ENCODE results near the gene CYREN. TPM values are rescaled to one million over a fixed set of nuclear protein-coding genes. Genes with fewer than 3 reads are reported as not detected.
"Not testable (repeated sequence)": the region's sequence is repeated elsewhere in the genome, so short reads cannot be mapped to it uniquely, and the experiment has no call there.

The CYREN gene
- total RNA-seq, 1 experiment from 2014 or later = 38.3 TPM

DNA sequence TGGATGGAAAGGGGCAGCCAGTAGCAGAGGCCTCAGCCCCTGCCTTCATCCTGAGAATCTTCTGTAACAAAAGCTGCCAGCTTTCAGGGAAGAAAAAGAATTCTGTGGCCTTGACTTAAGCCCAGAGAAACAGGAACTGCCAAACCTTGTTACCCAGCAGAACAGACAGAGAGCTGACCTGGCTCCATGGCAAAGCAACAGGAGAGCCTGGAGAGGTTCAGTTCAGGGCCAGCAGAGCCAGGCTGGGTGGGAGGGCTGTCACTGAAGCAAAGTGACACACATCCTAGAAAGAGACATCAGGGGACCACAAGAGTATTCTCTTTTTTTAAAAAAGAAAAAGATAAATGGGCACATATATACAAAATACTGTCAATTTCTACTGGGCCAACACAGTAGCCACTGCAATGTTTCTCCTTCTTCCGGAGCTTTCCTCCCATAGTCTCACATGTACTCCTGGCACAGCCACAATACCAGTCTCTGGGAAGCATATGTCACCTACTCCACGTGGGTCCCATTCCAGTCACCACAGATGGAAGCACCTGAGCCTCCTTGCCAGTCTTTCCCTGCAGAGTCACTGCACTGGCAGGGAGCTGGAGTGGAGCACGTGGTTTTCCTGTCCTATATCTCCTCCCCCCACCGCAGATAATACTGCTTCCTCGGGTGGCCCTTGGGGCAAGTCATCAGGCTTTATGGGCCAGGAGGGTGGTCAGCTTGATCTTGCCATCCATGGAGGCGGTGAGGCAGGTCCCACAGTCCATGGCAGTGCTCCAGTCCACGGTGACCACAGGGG lies 15.2 kb upstream of the CYREN start:
- no peak for DNase-seq
- no peaks in the 10 kb centered on the region for H3K27me3 ChIP-seq
- no peaks in the 10 kb centered on the region; the same call in 1 of the 2 replicates for H3K9me3 ChIP-seq
- no peak overlapping the region for H3K4me3 ChIP-seq
- H3K36me3 ChIP-seq = no peaks in the 10 kb centered on the region

DNA sequence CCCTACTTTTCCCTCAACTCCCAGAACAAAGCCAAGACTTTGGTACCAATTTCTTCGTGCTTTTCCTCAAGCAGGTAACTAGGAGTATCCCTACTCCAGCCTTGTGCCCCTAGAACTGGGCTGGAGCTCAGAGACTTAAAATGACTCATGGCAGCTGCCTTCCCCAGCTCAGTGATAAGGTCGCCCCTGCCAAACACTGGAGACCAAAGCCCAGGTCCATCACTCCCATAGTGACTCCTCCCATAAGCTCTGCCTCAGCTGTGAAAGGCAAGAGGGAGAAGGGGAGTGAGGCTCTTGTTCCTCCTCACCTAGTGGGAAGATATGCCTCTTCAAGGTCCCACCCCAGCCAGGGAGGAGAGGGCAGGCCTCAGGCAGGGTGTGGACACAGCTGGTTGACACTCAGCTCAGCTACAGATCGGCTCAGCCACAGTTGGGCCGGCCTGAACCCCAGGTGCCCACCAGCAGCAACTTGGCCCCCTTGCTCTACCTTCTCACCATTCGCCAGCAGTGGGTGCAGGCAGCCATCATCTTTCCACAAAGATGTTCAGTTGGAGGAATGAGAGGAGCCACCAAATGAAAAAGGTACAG lies 13.8 kb upstream of the CYREN start:
- Histone ChIP-seq H3K4me3 (no peak overlapping the region), H3K27me3 (no peaks in the 10 kb centered on the region), H3K9me3 (no peaks in the 10 kb centered on the region; the same call in 1 of the 2 replicates), H3K36me3 (no peaks in the 10 kb centered on the region)
- no peak for DNase-seq

DNA sequence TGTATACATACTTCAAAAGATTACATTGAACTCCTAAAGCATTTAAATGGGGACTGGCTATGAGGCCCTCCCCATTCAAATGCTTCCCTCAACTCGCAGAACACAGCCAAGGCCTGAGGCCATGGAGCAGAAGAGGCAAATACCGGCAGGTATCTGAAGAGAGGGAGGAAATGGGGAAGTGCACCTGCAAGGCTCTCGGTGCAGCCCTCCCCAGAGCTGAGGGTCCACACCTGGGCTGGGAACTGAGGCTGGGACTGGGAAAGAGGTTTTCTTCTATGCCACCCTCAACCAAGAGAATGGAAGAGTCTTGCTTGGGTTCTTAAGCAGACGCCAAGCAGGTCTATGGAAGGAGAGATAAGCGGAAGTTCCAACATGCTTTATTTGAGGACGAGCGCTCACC lies 13.0 kb upstream of the CYREN start:
- no peak for DNase-seq
- H3K27me3 ChIP-seq = no peaks in the 10 kb centered on the region
- H3K4me3 ChIP-seq = no peak overlapping the region
- H3K36me3 ChIP-seq = no peaks in the 10 kb centered on the region
- no peaks in the 10 kb centered on the region; the same call in 1 of the 2 replicates for H3K9me3 ChIP-seq

DNA sequence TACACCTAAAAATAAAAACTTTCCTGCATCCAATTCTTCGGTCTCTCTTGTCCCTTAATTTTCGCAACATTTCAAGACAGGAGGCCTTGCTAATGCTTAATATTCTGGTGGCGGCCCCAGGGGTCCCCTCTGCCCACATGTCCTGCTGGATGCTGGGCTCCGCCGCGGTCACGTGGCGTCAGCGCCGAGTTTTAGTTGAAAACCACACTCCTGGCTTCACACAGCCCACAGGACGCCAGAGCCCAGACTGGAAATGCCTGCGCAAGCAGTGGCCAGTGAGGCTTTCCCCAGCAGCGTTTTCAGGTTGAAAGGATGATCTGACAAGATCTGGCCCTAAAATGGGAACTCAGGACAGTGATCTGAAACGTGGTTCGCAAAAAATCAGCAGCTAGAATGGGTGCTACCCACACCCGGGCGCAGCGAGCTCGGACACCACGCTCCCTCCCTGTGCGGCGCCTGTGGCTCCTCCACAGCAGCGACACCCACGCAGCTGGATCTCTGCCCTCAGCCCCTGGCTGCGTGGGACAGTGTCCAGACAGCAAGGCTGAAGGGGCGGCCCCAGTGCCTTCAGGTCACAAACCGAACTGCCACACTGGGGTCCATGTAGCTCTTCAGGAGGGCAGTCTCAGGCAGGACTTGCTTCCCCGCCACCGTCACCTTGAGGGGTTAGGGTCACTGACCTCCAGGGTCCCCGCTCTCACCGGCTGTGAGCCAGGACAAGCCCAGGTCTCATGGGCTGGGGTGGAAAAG lies 11.6 kb upstream of the CYREN start:
- no peak for DNase-seq
- Histone ChIP-seq H3K36me3 (no peaks in the 10 kb centered on the region), H3K4me3 (no peak overlapping the region), H3K9me3 (no peaks in the 10 kb centered on the region; the same call in 1 of the 2 replicates), H3K27me3 (no peaks in the 10 kb centered on the region)

DNA sequence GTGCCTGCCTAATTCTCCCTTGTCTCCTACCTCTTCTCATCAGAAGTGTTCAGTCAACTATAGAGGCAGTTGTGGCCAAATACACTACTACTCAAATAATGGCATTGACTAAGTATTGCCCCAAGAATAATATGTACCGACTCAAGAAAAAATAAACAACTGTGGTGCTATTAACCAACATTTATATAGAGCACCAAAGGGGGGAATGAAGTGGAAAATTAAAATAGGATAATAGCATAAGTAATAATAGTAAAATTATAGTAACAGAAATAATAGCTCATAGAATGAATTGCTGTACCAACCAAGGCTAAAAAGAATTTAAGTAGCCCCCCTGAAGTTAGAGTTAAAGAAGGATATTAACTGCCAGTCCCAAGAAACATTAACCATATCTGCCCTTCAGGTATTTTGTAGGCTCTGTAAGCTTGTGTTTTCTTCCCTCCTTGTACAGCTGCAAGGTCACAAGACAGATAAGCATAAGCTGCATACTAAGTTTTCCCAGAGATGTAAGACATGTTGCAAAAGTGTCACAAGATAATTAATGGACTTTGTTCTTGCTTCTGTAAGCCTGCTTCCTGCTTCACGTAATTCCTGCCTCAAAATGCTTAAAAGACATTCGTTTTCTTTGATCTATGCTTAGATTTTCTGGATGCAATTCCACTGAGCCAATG lies 10.9 kb upstream of the CYREN start:
- H3K36me3 ChIP-seq = no peaks in the 10 kb centered on the region
- no peak for DNase-seq
- H3K27me3 ChIP-seq = no peaks in the 10 kb centered on the region
- no peaks in the 10 kb centered on the region; the same call in 1 of the 2 replicates for H3K9me3 ChIP-seq
- no peak overlapping the region for H3K4me3 ChIP-seq

DNA sequence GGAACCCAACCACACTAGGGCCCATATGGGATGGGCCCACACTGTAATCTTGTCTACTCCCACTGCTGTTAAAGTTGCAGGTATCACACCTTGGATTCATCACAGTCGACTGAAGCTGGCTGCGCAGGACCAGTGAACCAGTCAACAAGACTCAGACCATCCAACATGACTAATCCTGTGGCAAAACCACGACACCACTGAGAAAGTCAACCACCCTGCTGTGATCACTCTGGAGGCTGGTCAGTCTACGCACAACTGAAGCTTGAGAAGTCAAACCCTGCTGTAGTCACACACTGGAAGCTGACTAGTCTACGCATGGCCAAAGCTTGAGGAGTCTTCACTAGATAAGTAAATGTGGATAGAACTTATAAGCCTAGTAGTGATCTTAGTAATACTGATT lies 9.6 kb upstream of the CYREN start:
- H3K4me3 ChIP-seq = no peak overlapping the region
- no peaks in the 10 kb centered on the region for H3K36me3 ChIP-seq
- DNase-seq = no peak
- H3K9me3 ChIP-seq = no peaks in the 10 kb centered on the region; the same call in 1 of the 2 replicates
- H3K27me3 ChIP-seq = no peaks in the 10 kb centered on the region

DNA sequence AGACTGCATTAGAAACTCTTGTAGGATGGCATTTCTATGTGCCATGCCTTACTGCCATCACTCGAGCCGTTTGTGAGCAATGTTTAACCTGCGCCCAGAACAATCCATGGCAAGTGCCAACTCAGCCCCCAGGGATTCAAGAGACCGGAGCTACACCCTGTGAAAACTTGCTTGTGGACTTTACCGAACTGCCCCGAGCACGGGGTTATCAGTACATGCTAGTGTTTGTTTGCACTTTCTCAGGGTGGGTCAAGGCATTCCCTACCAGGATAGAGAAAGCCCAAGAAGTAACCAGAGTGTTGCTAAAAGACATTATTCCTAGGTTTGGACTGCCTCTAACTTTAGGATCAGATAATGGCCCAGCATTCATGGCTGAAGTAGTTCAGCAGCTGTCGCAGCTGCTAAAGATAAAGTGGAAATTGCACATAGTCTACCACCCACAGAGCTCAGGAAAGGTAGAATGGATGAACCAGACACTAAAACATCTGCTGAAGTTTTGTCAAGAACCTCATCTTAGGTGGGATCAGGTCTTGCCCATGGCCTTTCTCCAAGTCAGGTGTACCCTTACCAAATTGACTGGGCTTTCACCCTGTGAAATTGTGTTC lies 8.9 kb upstream of the CYREN start:
- Histone ChIP-seq H3K36me3 (no peaks in the 10 kb centered on the region), H3K27me3 (no peaks in the 10 kb centered on the region), H3K4me3 (no peak overlapping the region), H3K9me3 (no peaks in the 10 kb centered on the region; the same call in 1 of the 2 replicates)
- DNase-seq = no peak

DNA sequence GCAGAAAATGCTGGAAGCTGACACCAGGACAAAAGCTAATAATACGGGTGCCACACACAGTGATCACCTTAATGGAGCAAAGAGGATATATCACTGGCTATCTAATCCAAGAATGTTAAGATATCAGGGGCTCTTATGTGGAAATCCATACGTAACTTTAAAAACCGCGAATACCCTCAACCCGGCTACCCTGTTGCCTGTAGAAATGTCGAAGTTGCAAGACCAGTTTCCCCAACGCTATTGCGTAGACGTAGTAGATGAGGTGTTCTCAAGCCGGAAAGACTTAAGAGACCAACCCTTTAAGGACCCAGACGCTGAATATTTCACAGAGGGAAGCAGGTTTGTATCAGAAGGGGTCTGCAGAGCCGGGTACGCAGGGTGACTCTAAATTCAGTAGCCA lies 7.9 kb upstream of the CYREN start:
- Histone ChIP-seq H3K36me3 (no peaks in the 10 kb centered on the region), H3K27me3 (no peaks in the 10 kb centered on the region), H3K4me3 (no peak overlapping the region), H3K9me3 (no peaks in the 10 kb centered on the region; the same call in 1 of the 2 replicates)
- no peak for DNase-seq

DNA sequence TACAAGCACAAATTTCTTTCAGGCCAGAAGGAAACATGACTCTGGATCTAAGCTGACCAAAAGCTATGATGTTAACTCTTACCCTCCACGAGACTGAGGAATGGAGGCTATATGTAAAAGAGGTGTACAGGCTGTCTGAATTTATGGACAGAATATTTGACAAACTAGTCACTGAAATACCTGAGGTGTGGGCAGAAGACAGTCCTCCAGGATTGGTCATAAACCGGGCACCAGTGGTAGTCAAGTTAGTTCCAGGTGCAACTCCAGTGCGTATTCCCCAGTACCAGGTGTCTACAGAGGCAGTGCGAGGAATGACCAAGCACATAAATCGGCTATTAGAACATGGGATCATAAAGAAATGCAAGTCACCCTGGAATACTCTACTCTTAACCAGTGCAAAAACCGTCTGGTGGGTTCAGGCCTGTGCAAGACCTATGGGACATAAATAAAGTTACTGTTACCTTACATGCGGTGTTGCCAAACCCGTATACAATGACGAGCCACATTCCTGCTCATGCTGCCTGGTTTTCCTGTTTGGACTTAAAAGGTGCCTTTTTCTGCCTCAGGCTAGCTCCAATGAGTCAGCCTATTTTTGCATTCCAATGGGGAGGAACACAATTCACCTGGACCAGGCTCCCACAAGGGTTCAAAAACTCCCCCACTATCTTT lies 6.7 kb upstream of the CYREN start:
- H3K4me3 ChIP-seq = no peak overlapping the region
- H3K27me3 ChIP-seq = no peaks in the 10 kb centered on the region
- H3K36me3 ChIP-seq = no peaks in the 10 kb centered on the region
- DNase-seq = no peak
- no peaks in the 10 kb centered on the region; the same call in 1 of the 2 replicates for H3K9me3 ChIP-seq

DNA sequence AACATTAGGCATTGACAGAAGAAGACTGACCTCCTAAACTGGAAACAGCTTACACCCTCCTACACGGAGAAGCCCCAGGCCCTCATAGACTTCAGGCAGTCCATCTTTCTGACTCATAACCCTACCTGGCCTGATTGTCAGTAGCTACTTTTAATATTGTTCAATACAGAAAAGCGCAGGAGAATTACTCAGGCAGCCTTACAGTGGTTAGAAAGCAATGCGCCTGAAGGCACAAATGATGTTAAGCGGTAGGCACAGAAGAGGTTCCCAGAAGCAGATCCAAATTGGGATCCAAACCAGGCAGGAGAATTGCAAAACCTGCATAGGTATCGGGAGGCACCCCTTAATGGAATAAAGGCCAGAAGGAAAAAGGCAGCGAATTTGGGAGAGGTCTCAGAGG lies 5.4 kb upstream of the CYREN start:
- no peaks in the 10 kb centered on the region for H3K9me3 ChIP-seq
- DNase-seq = no peak
- no peaks in the 10 kb centered on the region for H3K36me3 ChIP-seq
- H3K4me3 ChIP-seq = no peak overlapping the region
- no peaks in the 10 kb centered on the region for H3K27me3 ChIP-seq

DNA sequence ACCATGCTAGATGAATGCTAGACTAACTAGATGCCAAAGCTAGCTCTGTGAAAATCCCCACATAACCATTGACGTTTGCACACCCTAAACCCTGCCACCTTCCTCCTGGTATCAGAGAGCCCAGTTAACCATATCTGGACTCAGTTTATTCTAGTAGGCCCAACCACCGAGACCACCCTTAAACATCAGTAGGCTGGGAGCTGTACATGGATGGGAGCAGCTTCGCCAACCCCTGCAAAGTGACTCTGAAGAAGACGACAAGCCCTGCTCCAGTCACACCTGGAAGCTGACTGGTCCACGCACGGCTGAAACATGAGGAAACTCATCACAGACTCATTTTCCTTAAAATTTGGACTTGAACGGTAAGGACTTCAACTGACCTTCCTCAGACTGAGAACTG lies 4.4 kb upstream of the CYREN start:
- peaks cover 3% of the 10 kb centered on the region; the same call in 1 of the 2 replicates for H3K36me3 ChIP-seq
- no peaks in the 10 kb centered on the region for H3K9me3 ChIP-seq
- no peak overlapping the region for H3K4me3 ChIP-seq
- no peak for DNase-seq
- no peaks in the 10 kb centered on the region for H3K27me3 ChIP-seq

DNA sequence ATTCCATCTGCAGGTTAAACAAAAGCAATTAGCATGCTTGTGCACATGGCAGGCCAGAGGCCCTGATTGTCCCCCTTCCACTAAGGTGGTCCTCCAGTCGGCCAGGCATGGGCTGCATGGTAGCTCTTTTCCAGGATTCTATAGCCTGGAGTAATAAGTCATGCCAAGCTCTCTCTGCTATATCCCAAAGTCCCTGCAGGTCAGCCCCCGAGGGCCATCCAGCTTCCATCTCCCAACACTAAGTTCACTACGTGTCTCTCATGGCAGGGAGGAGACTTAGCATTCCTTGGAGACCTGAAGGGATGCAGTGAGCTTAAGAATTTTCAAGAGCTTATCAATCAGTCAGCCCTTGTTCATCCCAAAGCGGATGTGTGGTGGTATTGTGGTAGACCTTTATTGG lies 3.4 kb upstream of the CYREN start:
- H3K36me3 ChIP-seq, H3K27me3 ChIP-seq, H3K4me3 ChIP-seq, DNase-seq, H3K9me3 ChIP-seq: not testable (repeated sequence)

DNA sequence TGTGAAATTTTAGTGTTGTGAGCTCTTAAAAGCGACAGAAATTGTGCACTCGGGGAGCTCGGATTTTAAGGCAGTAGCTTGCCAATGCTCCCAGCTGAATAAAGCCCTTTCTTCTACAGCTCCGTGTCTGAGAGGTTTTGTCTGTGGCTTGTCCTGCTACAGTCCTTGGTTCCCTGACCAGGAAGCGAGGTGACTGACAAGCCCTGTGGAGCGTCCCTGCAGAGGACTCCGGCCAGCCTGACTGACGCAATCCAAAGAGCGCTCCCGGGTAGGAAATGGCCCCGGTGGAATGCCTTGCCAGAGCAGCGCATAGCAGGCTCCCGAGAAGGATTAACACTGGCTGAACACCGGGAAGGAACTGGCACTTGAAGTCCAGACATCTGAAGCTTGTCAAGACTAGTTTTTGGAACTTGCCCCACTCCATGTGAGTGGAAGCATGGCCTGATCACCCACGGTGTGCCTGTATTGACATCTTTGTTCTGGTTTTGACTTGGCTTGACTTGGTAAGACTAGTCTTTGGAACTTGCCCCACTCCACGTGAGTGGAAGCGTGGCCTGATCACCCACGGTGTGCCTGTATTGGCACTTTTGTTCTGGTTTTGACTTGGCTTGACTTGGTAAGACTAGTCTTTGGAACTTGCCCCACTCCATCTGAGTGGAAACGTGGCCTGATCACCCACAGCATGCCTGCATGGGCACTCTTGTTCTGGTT lies 1.2 kb upstream of the CYREN start:
- peaks cover 23% of the 10 kb centered on the region for H3K36me3 ChIP-seq
- not testable (repeated sequence) for DNase-seq, H3K4me3 ChIP-seq, H3K27me3 ChIP-seq, H3K9me3 ChIP-seq

DNA sequence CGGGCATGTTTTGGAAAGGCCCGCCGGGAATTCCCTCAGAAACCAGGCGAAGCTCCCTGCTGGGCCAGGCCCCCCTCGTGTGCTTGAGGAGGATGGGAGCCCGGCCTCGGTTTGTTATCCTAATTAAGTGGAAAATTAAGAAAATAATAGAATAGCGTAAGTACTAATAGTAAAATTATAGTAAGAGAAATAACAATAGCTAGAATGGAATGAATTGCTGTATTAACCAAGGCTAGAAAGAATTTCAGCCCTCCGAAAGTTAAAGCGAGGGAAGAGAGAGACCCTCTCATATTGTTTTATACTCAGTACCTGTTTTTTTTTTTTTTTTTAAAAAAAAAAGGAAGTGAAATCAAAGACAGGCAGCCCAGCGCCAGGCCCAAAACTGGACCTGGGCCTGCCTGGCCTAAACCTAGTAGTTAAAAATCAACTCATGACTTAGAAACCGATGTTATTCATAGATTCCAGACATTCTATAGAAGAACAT lies 533 bp upstream of the CYREN start:
- H3K27me3 ChIP-seq, DNase-seq, H3K9me3 ChIP-seq: not testable (repeated sequence)
- H3K36me3 ChIP-seq = peaks cover 24% of the 10 kb centered on the region
- H3K4me3 ChIP-seq = peak overlapping the region; percentile 83

DNA sequence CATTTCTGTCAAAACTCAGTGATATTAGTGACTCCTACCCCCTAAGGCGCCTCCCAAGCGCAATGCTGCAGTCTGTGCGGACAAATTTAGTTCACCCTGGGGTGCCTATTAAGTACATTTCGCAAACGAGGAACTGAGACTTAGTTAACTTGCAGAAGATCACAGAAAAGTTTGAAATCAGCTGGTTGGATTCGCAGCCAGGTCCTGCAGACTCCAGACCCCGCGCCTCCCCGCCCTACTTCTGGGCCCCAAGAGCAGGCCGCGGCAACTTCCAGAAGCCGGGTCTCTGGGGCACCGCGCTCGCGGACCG lies 588 bp downstream of the CYREN start:
- no peaks in the 10 kb centered on the region for H3K9me3 ChIP-seq
- peak overlapping the region; percentile 83 for H3K4me3 ChIP-seq
- H3K36me3 ChIP-seq = peaks cover 24% of the 10 kb centered on the region
- H3K27me3 ChIP-seq = no peaks in the 10 kb centered on the region
- no peak for DNase-seq
